Gastroesophageal sphincter (tissue), 3 donors: ENCODE measurements around the gene HK3.

Experiments
- CTCF ChIP-seq, 4 experiments: fragments of 200-600 bp in 2 of 4; fragments of 450-650 bp in 2 of 4; sonication (generic) in 1 of 4; IDR thresholded peaks; one replicate each; pipeline ENCODE4 v1.5.1; 2017 to 2019; ENCODE audit warnings: antibody characterized with exemption in 4 of 4, mild to moderate bottlenecking in 2 of 4, moderate library complexity in 2 of 4
- EP300 ChIP-seq: sonication (generic); formaldehyde crosslinking; IDR thresholded peaks from one replicate; pipeline ENCODE4 v1.6.1; 2017; ENCODE audit warnings: antibody characterized with exemption, mild to moderate bottlenecking
- POLR2A ChIP-seq, 2 donors: fragments of 450-650 bp; IDR thresholded peaks; one replicate each; pipeline ENCODE4 v1.6.1; 2017; ENCODE audit warnings: antibody characterized with exemption in 2 of 2, mild to moderate bottlenecking in 2 of 2, moderate library complexity in 1 of 2

GRCh38 chr5:176864755-176865154, 34.4 kb downstream of the HK3 start:
- TF ChIP-seq CTCF (IDR thresholded peaks at IDR 0.05): no peak
- TF ChIP-seq POLR2A (IDR thresholded peaks at IDR 0.05): no peak
- TF ChIP-seq EP300: no peak
